Measurements from ENCODE around the gene WSB2. TPM values are rescaled to one million over a fixed set of nuclear protein-coding genes. Genes with fewer than 3 reads are reported as not detected.

The WSB2 gene
- total and polyA plus RNA-seq, 9 of the 15 experiments (the other 6 are each of a cell fraction or from before 2014, with no cell fraction given) = 31.4 to 77.6 (median 52.6) TPM

DNA sequence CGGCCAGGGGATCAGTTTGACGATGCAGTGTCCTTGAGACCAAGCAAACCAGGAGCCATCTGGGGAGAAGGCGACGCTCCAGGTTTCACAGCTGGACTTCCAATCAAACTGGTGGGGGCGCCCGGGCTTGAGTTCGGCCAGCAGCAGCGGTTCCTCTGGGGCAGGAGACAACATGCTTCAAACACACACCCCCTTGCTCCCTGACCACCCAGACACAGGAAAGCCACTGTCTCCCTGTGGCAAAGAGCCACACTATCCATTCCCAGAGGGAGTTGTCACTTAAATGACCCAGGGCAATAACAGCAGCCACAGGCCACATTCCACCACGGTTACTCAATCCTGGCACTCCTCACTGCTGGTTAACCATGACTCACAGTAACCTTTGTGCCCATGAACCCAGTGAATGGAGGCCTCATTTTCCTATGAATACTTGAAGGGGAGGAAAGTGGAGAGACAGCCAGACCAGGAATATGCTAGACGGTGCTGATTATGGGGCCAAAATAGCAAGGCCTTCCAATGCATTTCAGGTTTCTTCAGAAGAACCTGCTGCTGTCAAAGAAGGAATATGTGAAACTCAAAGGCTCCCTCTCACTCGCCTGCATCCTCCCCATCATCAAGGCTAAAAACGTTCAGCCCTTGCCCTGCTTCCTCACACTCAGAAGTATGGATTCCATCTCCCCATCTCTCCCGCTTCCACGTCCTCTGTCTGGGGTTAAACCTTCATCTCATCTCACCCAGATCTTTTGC, 8.5 kb downstream of the WSB2 start (continued):
- TF ChIP-seq CTCF (IDR thresholded peaks at IDR 0.05 in 2 of 3, conservative IDR thresholded peaks at IDR 0.05 in 1 of 3; ENCODE audit: insufficient read depth in 2 of 3, low read depth in 1 of 3, low read length in 3 of 3) (no peak), SIRT6 (IDR thresholded peaks at IDR 0.05; ENCODE audit: low read depth, low read length) (no peak), SRSF7 (optimal IDR thresholded peaks at IDR 0.05; ENCODE audit: low read depth, low read length) (no peak), CBX5 (IDR thresholded peaks at IDR 0.05; ENCODE audit: borderline replicate concordance, low read depth) (no peak), SP1 (CRISPR knock-in tag; IDR thresholded peaks at IDR 0.05) (no peak), ZBTB33 (CRISPR knock-in tag; IDR thresholded peaks at IDR 0.05) (no peak), TSC22D4 (tag; IDR thresholded peaks at IDR 0.05) (no peak)

All from K562 (cell line).